Adrenal gland (tissue), 12 donors: ENCODE measurements around the gene SLC25A46. TPM values are rescaled to one million over a fixed set of nuclear protein-coding genes. Genes with fewer than 3 reads are reported as not detected.

Experiments
- DNase-seq, 7 donors: peaks; one replicate each; pipeline ENCODE4 v3.0.0-alpha.2; 2019 to 2020
- H3K27ac ChIP-seq, 5 donors: fragments of 200-600 bp; sonication (generic) in 4 of 5; 1 replicate in 3 of 5; 2 replicates in 2 of 5; pipeline versions ENCODE4 v1.5.1 to v1.8.0; 2016 to 2020; ENCODE audit warnings: mild to moderate bottlenecking in 1 of 5
- H3K27me3 ChIP-seq: fragments of 200-600 bp; 2 replicates; pipeline ENCODE4 v1.8.0; 2021
- H3K36me3 ChIP-seq, 2 donors: fragments of 200-600 bp; replicated peaks in 1 of 2; 1 replicate in 1 of 2; 2 replicates in 1 of 2; pipeline versions ENCODE4 v1.5.1 to v1.8.0; 2018 to 2022
- H3K4me1 ChIP-seq, 2 donors: fragments of 200-600 bp; replicated peaks in 1 of 2; 1 replicate in 1 of 2; 2 replicates in 1 of 2; pipeline versions ENCODE4 v1.5.1 to v1.8.0; 2018 to 2021
- H3K4me3 ChIP-seq, 4 donors: fragments of 200-600 bp; sonication (generic) in 3 of 4; one replicate each; pipeline ENCODE4 v1.5.1; 2016 to 2018
- H3K9me3 ChIP-seq, 3 donors: fragments of 200-600 bp; sonication (generic) in 1 of 3; replicated peaks in 1 of 3; 1 replicate in 2 of 3; 2 replicates in 1 of 3; pipeline versions ENCODE4 v1.5.1 to v1.8.0; 2016 to 2021
- POLR2A ChIP-seq, 2 donors: fragments of 450-650 bp; IDR thresholded peaks; one replicate each; pipeline ENCODE4 v1.6.1; 2017; ENCODE audit warnings: antibody characterized with exemption in 2 of 2, mild to moderate bottlenecking in 2 of 2, moderate library complexity in 1 of 2
- WGBS, 4 donors: extraction: QIAGEN DNeasy Blood & Tissue Kit in 2 of 4; methylation state at CpG; one replicate each; pipeline versions ENCODE4 v1.1.5 to v1.1.7; 2013 to 2017; 5-methylcytosine and 5-hydroxymethylcytosine counted together
- intact Hi-C, 2 donors: fragments of 100-400 bp; cut with DNase I; formaldehyde crosslinking; loops; one replicate each; pipeline versions ENCODE4 v1.14.1 to v1.15.0; 2022 to 2023
- polyA plus RNA-seq, 3 donors: library from polyadenylated mRNA; stranded (reverse); fragments of 200-250 nt in 2 of 3; fragments of 350-450 nt in 1 of 3; fragmentation: Illumina TruSeq in 1 of 3; extraction: RNeasy Lipid Tissue Mini Kit (QIAGEN cat#74804) in 1 of 3; gene quantifications; one replicate each; pipeline ENCODE4 v1.2.3, GENCODE V29; 2013 to 2014
- total RNA-seq, 9 donors: library from RNA; depleted of rRNA in 4 of 9; stranded (reverse); fragments of >200 nt in 4 of 9; fragments of 120-200 nt in 1 of 9; fragmentation: NEBNext Ultra II Directional in 1 of 9; extraction: Animal tissue kit (Norgen Biotek cat#: 25700) in 1 of 9; gene quantifications; one replicate each; pipeline versions ENCODE4 v1.1.0 to v1.2.4, GENCODE V29; 2013 to 2023
- TF ChIP-seq, protein P1 (sequence below), 6 experiments: fragments of 450-650 bp in 4 of 6; fragments of 200-600 bp in 2 of 6; sonication (generic) in 1 of 6; IDR thresholded peaks; 1 replicate in 5 of 6; 2 replicates in 1 of 6; pipeline versions ENCODE4 v1.5.1 to v1.8.0; 2016 to 2021; ENCODE audit warnings: antibody characterized with exemption in 6 of 6, mild to moderate bottlenecking in 2 of 6, moderate library complexity in 1 of 6
- donor health status: healthy with polysubstance abuse.
- donor health status: Bipolar disorder and iron deficiency.
- donor health status: DM: yes; HTN: yes; CAD: no.
- donor health status: DM: no; HTN: no; CAD: no.
- donor health status: DM: no; HTN: no; CAD: no.
- donor health status: DM: yes; HTN: yes; CAD: no.

Gene SLC25A46
- total and polyA plus RNA-seq, 12 donors: 7.7 to 73.8 (median 53.3) TPM

GRCh38 chr5:110802998-110803397 lies 64.2 kb downstream of the SLC25A46 start:
- DNase-seq: no peak
- Histone ChIP-seq H3K27me3 (no peaks in the 10 kb centered on the region), H3K27ac (no peak overlapping the region), H3K36me3 (no peaks in the 10 kb centered on the region), H3K4me1 (no peaks in the 10 kb centered on the region), H3K9me3 (no peaks in the 10 kb centered on the region), H3K4me3 (no peak overlapping the region)
- 49 to 69% (median 64%) methylated on average over 1 of the region's 1 CpG for WGBS, 4 donors
- no peak for TF ChIP-seq POLR2A (IDR thresholded peaks at IDR 0.05)
- TF ChIP-seq, protein P1, sequence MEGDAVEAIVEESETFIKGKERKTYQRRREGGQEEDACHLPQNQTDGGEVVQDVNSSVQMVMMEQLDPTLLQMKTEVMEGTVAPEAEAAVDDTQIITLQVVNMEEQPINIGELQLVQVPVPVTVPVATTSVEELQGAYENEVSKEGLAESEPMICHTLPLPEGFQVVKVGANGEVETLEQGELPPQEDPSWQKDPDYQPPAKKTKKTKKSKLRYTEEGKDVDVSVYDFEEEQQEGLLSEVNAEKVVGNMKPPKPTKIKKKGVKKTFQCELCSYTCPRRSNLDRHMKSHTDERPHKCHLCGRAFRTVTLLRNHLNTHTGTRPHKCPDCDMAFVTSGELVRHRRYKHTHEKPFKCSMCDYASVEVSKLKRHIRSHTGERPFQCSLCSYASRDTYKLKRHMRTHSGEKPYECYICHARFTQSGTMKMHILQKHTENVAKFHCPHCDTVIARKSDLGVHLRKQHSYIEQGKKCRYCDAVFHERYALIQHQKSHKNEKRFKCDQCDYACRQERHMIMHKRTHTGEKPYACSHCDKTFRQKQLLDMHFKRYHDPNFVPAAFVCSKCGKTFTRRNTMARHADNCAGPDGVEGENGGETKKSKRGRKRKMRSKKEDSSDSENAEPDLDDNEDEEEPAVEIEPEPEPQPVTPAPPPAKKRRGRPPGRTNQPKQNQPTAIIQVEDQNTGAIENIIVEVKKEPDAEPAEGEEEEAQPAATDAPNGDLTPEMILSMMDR (IDR thresholded peaks at IDR 0.05): no peak
- intact Hi-C loops: no loop called here

DNA sequence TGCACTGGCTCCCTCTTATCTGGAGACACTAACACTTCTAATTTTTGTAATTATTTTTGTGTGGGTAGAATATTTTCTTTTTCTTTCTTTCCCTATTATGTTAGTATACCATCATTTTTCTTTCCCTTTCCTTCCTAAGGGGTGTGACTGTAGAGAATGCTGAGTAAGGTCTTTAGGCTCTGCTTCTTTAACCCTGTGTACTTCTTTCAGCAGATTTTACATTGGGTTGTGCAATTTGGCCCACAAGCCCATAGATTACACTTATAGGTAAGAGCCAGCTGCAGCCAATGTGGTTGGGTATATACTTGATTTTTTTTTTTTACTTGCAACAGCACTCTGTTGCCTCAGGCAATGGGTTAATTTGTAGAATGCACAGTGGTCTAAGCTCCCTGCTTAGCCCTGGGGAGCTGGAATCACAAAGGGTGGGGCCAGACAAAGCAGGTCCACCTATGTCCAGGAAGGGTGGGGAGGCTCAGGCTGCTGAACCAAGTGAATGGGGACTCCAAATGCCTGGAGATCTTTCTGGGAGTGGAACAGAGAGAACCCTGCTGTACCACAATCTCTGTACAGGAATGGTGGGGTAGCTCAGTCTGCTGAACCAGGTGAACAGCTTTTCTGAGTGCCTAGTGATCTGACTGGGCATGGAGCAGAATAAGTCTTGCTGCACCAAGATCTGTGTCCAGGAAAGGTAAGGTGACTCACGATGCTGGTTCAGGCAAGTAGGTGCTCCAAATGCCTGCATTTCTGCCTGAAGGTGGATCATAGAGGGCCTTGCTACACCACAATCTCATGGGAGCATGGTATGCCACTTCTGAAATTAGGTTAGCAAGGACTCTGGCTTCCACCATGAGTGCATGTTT lies 64.9 kb downstream of the SLC25A46 start:
- H3K4me3 ChIP-seq: no peak overlapping the region
- TF ChIP-seq, protein P1 (IDR thresholded peaks at IDR 0.05): no peak
- no peak for TF ChIP-seq POLR2A (IDR thresholded peaks at IDR 0.05)
- no peaks in the 10 kb centered on the region for H3K36me3 ChIP-seq
- no peaks in the 10 kb centered on the region for H3K9me3 ChIP-seq
- no peak overlapping the region for H3K27ac ChIP-seq
- intact Hi-C loops: no loop called here
- 57 to 100% (median 74%) methylated on average over 1 of the region's 1 CpG for WGBS, 4 donors
- no peak for DNase-seq
- H3K27me3 ChIP-seq: no peaks in the 10 kb centered on the region
- no peaks in the 10 kb centered on the region for H3K4me1 ChIP-seq

GRCh38 chr5:110807169-110807568 lies 68.4 kb downstream of the SLC25A46 start:
- Histone ChIP-seq H3K4me3 (no peak overlapping the region), H3K36me3 (no peaks in the 10 kb centered on the region), H3K27ac (no peak overlapping the region), H3K4me1 (no peaks in the 10 kb centered on the region), H3K9me3 (no peaks in the 10 kb centered on the region), H3K27me3 (no peaks in the 10 kb centered on the region)
- intact Hi-C loops: no loop called here
- 49 to 58% (median 52%) methylated on average over 4 of the region's 4 CpGs for WGBS, 4 donors
- TF ChIP-seq, protein P1 (IDR thresholded peaks at IDR 0.05): no peak
- no peak for TF ChIP-seq POLR2A (IDR thresholded peaks at IDR 0.05)
- peak in 5 of 7 donors; percentile 1 to 56 (median 15) for DNase-seq

GRCh38 chr5:110809006-110809405 lies 70.2 kb downstream of the SLC25A46 start:
- Histone ChIP-seq H3K27ac (no peak overlapping the region), H3K36me3 (no peaks in the 10 kb centered on the region), H3K4me1 (no peaks in the 10 kb centered on the region), H3K9me3 (no peaks in the 10 kb centered on the region), H3K27me3 (no peaks in the 10 kb centered on the region), H3K4me3 (no peak overlapping the region)
- intact Hi-C loops: no loop called here
- DNase-seq: no peak
- 54 to 84% (median 72%) methylated on average over 1 of the region's 1 CpG for WGBS, 4 donors
- TF ChIP-seq, protein P1 (IDR thresholded peaks at IDR 0.05): no peak
- no peak for TF ChIP-seq POLR2A (IDR thresholded peaks at IDR 0.05)

Other genes starting within 250 kb of the SLC25A46 start
- gene TMEM232, start 12.3 kb upstream of the SLC25A46 start, total RNA-seq: 10 to 100 TPM in 1 of 9 donors, 1 to 10 TPM in 7, under 1 TPM in 1; 0.96 to 16.6 (median 4.9) TPM
- gene TMEM232, start 12.3 kb upstream of the SLC25A46 start, polyA plus RNA-seq: 1 to 10 TPM; 1.7 to 4.5 (median 3.2) TPM